HEK293T (cell line): ENCODE data around the gene STAT6.

ENCODE experiments used
- CTCF ChIA-PET: fragments of 350-600 bp; formaldehyde crosslinking; extraction: SDS; loops from one replicate; lab custom pipeline; 2021; ENCODE audit warnings: antibody characterized with exemption, inconsistent platforms; lab: Yijun Ruan, JAX
- POLR2A ChIA-PET: fragments of 350-600 bp; formaldehyde crosslinking; extraction: SDS; loops from one replicate; lab custom pipeline; 2020; ENCODE audit warnings: antibody characterized with exemption, inconsistent platforms; lab: Yijun Ruan, JAX
- DNase-seq: peaks from one replicate; pipeline ENCODE4 v3.0.0; 2012; ENCODE audit warnings: mixed read lengths; ENCODE audit errors: extremely low spot score
- ARNT ChIP-seq: fragments of 450-650 bp; IDR thresholded peaks from 2 replicates; pipeline ENCODE4 v1.6.1; 2017; ENCODE audit warnings: mild to moderate bottlenecking
- BHLHE40 ChIP-seq: fragments of 450-650 bp; IDR thresholded peaks from 2 replicates; pipeline ENCODE4 v1.6.1; 2016; ENCODE audit warnings: mild to moderate bottlenecking, moderate library complexity, borderline replicate concordance
- CTBP1 ChIP-seq: fragments of 450-650 bp; IDR thresholded peaks from 2 replicates; pipeline ENCODE4 v1.6.1; 2016; ENCODE audit warnings: borderline replicate concordance
- ELF4 ChIP-seq: fragments of 450-650 bp; IDR thresholded peaks from 2 replicates; pipeline ENCODE4 v1.6.1; 2017; ENCODE audit warnings: antibody characterized with exemption
- FOXA1 ChIP-seq: fragments of 450-650 bp; IDR thresholded peaks from 2 replicates; pipeline ENCODE4 v1.6.1; 2016; ENCODE audit warnings: mild to moderate bottlenecking
- FOXK2 ChIP-seq: fragments of 450-650 bp; IDR thresholded peaks from 2 replicates; pipeline ENCODE4 v1.6.1; 2016; ENCODE audit warnings: mild to moderate bottlenecking
- FOXM1 ChIP-seq: fragments of 450-650 bp; IDR thresholded peaks from 2 replicates; pipeline ENCODE4 v1.6.1; 2017; ENCODE audit warnings: mild to moderate bottlenecking, borderline replicate concordance
- L3MBTL2 ChIP-seq: fragments of 450-650 bp; conservative IDR thresholded peaks from 2 replicates; pipeline ENCODE4 v1.6.1; 2016; ENCODE audit warnings: mild to moderate bottlenecking
- LEF1 ChIP-seq: fragments of 450-650 bp; IDR thresholded peaks from 2 replicates; pipeline ENCODE4 v1.6.1; 2017; ENCODE audit warnings: mild to moderate bottlenecking, borderline replicate concordance
- NFRKB ChIP-seq: fragments of 450-650 bp; IDR thresholded peaks from 2 replicates; pipeline ENCODE4 v1.6.1; 2016; ENCODE audit warnings: mild to moderate bottlenecking, moderate library complexity
- SP1 ChIP-seq: fragments of 450-650 bp; IDR thresholded peaks from 2 replicates; pipeline ENCODE4 v1.6.1; 2017
- SUZ12 ChIP-seq: fragments of 450-650 bp; IDR thresholded peaks from 2 replicates; pipeline ENCODE4 v1.6.1; 2016; ENCODE audit warnings: mild to moderate bottlenecking
- TARDBP ChIP-seq: fragments of 450-650 bp; IDR thresholded peaks from 2 replicates; pipeline ENCODE4 v1.6.1; 2016
- ZNF384 ChIP-seq: fragments of 450-650 bp; IDR thresholded peaks from 2 replicates; pipeline ENCODE4 v1.6.1; 2016
- TF ChIP-seq, protein P1 (sequence below): fragments of 450-650 bp; IDR thresholded peaks from 2 replicates; pipeline ENCODE4 v1.6.1; 2016

Gene STAT6

DNA sequence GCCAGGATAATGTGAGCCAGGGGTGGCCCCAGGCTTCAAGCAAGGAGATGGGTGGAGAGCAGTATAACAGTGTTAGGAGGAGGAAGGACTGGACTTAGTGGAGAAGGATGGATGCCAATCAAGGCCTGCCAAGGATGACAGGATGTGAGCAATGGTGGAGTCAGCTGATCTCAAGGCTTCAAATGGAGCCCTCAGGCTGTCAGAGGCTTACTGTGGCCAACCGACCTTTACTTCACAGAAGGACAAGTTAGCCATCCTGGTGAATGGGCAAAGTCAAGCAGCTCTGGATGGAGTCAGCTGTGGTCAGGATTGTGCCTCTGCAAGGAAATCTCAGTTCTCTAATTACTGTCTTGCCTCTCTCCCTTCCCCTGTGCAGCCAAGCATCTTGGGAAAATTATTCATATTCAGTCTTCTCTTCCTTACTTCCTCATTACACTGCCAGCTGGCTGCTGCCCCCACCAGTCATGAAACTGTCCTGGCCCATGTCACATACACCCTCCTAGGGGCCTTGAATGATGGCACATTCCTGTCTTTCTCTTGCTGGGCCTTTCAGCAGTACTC lies 7.6 kb upstream of the STAT6 start:
- no peak for DNase-seq
- CTCF ChIA-PET = no interaction called here
- TF ChIP-seq TARDBP (no peak), NFRKB (no peak), BHLHE40 (no peak), FOXK2 (no peak), L3MBTL2 (no peak), SP1 (no peak), SUZ12 (no peak), CTBP1 (no peak), FOXA1 (no peak), ELF4 (no peak), FOXM1 (no peak)
- TF ChIP-seq, protein P1, sequence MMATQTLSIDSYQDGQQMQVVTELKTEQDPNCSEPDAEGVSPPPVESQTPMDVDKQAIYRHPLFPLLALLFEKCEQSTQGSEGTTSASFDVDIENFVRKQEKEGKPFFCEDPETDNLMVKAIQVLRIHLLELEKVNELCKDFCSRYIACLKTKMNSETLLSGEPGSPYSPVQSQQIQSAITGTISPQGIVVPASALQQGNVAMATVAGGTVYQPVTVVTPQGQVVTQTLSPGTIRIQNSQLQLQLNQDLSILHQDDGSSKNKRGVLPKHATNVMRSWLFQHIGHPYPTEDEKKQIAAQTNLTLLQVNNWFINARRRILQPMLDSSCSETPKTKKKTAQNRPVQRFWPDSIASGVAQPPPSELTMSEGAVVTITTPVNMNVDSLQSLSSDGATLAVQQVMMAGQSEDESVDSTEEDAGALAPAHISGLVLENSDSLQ = no peak
- POLR2A ChIA-PET = no interaction called here

- ChIA-PET POLR2A (no interaction called here), CTCF (interaction anchor here (1.3 kb wide), 1 partner anchor 8 kb away, joined by 7 read pairs; no protein-coding TSS in a partner anchor)
- no peak for DNase-seq
- TF ChIP-seq BHLHE40 (no peak), ARNT (no peak), ELF4 (no peak), NFRKB (no peak), SP1 (no peak), FOXM1 (no peak), CTBP1 (no peak), LEF1 (no peak), ZNF384 (no peak), TARDBP (no peak), L3MBTL2 (no peak), FOXA1 (no peak), FOXK2 (no peak)
- TF ChIP-seq, protein P1 = no peak
Observed at GRCh38 chr12:57116580-57117281, 5.6 kb upstream of the STAT6 start.

DNA sequence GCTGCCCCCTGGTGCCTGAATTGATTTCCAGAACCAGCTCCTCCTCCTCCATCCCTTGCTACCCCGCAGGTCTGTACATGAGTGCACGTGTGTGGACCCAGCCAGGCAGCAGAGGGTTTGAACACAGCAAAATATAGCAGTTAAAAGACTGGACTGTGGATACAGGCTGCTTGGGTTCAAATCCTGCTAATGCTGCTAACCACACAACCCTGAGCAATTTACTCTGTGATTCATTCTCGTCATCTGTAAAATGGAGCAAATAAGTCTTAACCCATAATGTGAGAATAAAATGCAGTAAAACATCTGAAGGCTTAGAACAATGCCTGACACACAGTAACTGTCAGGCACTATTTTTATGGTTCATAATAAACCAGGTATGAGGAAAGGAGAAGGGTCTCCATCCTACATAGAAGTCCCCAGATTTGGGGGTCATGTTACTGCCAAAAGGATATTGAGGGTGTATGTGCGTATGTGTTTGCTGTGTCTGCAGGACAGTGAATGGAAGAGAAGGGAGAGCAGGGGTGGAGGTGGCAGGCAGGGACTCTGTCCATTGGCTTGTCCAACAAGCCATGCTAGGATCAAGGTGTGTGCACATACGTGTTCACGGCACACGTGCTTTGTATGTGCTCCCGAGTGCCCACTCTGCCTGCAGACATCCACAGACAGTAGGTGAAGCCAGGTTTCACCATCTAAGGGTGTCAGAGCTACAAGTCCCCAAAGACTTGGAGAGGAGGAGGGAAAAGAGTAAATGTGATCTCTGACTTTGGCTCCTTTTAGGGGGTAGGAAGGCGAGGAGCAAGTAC lies 1.5 kb upstream of the STAT6 start:
- ChIA-PET POLR2A (interaction anchor here (1.0 to 2.6 kb wide), 21 partner anchors 9 to 387 kb away, joined by 3 to 46 read pairs (median 6); partner anchors contain the start of genes LRP1, NAB2, NACA and NEMP1), CTCF (interaction anchor here (0.5 to 3.8 kb wide), 31 partner anchors 9 to 476 kb away, joined by 3 to 48 read pairs (median 6); partner anchors contain the start of gene NEMP1)
- TF ChIP-seq, protein P1 = no peak
- no peak for TF ChIP-seq NFRKB
- no peak for DNase-seq

DNA sequence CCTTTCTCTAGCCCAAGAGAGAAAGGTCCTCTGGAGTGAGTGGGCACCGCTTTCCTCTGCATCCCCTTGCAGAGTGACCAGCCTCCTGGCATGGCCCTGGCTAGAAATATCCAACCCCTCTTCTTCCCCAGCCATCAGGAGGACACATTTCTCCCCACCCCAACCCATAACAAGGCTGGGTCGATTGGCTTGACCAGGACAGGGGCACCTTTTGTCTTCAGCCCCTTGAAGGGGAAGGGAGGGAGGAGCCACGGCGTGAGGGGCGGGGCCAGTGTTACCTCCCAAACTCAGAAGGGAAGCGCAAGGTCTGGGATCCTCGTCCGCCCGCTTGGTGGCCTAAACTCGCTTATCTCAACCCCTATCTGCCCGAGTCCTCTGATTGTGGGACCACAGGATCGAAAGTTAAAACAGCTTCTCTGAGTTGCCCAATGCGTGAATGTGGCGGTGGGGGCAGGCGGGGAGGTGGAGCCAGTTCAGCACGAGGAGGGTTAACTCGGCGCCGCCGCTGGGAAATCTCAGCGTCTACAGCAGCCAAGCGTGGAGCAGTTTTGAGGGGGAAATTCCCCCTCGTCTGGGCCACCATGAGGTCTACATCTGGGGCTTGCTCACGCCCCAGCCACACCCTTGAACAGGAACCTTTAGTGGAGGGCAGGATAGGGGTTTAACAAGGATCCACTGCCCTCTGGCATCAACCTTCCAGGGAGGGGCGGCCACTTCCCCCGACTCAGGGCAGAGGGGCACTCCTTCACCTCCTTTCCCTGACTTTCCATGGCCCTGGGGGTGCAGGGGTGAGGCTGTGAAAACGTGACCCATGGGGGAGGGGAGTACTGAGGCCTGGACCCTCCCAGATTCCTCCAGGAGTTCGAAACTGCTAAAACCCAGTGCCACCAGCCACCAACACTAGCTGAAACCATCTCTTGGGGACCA lies 795 bp downstream of the STAT6 start:
- peak; percentile 61 for DNase-seq
- TF ChIP-seq LEF1 (no peak), SP1 (no peak), ARNT (no peak), FOXK2 (no peak), CTBP1 (no peak), L3MBTL2 (peak; percentile 75), TARDBP (no peak), BHLHE40 (no peak), ELF4 (no peak)
- CTCF ChIA-PET = interaction anchor here (0.6 to 3.8 kb wide), 14 partner anchors 11 to 474 kb away, joined by 3 to 48 read pairs (median 12); partner anchors contain the start of gene NEMP1
- POLR2A ChIA-PET = interaction anchor here (1.0 to 2.6 kb wide), 16 partner anchors 8 to 385 kb away, joined by 3 to 46 read pairs (median 8); partner anchors contain the start of genes LRP1, NAB2, NACA and NEMP1
